Left cardiac atrium (tissue), 4 donors: Measurements from ENCODE around the gene EXOG. TPM values are rescaled to one million over a fixed set of nuclear protein-coding genes. Genes with fewer than 3 reads are reported as not detected.

Experiments used
- ATAC-seq, 2 donors: fragments of 200-7000 bp; cut with Tn5 transposase; one replicate each; pipeline ENCODE4 v1.9.1; 2020; ENCODE audit warnings: mild to moderate bottlenecking in 2 of 2, moderate library complexity in 2 of 2
- DNase-seq: peaks from one replicate; pipeline ENCODE4 v3.0.0-alpha.2; 2020
- intact Hi-C, 2 donors: fragments of 100-400 bp; cut with DNase I; formaldehyde crosslinking; loops; one replicate each; pipeline versions ENCODE4 v1.14.1 to v1.15.1; 2022 to 2023
- total RNA-seq, 2 donors: library from RNA; stranded (reverse); fragmentation: NEBNext Ultra II Directional; extraction: Animal tissue kit (Norgen Biotek cat#: 25700); gene quantifications; one replicate each; pipeline ENCODE4 v1.2.1, GENCODE V29; 2021
- donor health status: DM: no; HTN: yes; CAD: no.
- donor health status: DM: no; HTN: yes; CAD: no; lungs with severe emphysema.
- donor health status: DM: yes; HTN: yes; CAD: no.
- donor health status: Dilated cardiomyopathy.

EXOG gene
- total RNA-seq, 2 donors from 2014 or later: 17.8 to 20.5 TPM

DNA sequence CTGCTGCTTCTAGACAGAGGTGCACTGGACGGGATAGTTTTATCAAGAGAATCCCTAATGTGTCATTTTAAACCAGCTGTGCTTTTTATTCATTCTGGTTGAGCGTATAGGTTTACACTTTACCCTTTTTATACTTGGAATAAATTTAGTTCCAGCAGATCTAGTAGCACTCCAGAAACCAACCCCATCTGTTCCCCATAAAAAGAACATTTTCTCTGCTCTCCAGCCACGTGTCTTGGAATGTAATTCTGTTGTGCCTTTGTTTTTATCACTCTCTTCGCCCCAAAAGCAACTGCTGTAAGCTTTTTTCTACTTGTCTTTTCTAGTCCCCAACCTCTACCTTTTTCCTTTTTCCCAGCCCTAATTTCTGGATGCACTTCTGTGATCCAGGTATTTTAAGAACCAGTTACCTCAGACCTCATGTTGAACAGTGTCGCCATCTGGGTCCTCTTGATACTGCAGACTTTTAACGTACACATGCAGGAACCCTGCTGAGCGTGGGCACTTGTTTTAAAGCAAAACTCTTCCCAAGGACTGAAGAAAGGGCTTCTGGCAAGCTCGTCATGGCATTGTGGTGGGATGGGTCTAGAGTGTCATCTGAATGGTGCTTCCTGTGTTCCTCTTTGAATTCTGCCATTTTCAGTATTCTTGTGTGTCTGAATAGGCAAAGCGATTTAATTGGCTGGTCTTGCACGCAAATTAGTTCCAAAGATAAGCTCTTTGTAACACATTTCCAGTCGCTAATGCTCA lies 5.7 kb upstream of the EXOG start:
- DNase-seq: no peak
- no peak for ATAC-seq
- intact Hi-C loops: loop anchor here (10.0 kb wide), 2 partner anchors 164 to 354 kb away; no protein-coding TSS in a partner anchor

DNA sequence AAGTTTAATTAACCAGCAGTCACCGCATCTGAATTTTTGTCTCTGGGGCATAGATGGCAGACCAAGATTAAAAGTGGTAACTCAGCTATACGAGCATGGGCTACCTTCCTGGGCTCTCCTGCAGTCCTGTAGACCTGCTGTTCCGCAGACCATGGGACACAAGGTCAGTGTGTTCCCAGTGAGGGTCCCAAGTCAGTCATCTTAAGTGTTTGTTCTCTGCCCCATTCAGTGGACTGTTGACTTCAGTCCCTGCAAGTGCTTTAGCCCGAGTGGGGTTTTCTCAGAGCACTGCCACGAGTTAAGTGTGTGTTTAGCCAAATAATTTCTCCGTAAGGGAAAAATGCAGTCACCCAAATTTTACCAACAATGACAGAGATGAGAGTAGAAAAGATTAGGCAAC lies 4.9 kb upstream of the EXOG start:
- DNase-seq (no peak), ATAC-seq (no peak)
- intact Hi-C loops: loop anchor here (10.0 kb wide), 2 partner anchors 164 to 354 kb away; no protein-coding TSS in a partner anchor

DNA sequence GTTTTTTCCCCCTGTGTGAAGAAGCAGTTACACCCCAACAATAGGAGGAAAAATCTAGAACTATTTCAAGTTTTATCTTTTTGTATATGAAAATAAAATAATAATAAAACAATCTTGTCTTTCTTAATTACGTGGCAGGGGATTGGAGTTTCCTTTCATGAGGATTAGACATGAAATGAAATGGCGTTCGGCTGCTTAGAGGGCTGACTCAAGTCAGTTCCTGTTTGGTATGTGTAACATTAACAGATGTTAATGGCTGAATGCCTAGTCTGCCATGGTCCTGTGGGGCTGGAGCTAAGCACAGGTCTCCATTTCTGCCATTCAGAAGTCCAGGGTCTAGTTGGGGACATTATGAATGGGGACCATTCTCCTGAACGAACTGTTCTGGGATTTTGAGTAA lies 3.1 kb upstream of the EXOG start:
- DNase-seq: no peak
- intact Hi-C loops: loop anchor here (10.0 kb wide), 2 partner anchors 162 to 352 kb away; no protein-coding TSS in a partner anchor
- no peak for ATAC-seq

DNA sequence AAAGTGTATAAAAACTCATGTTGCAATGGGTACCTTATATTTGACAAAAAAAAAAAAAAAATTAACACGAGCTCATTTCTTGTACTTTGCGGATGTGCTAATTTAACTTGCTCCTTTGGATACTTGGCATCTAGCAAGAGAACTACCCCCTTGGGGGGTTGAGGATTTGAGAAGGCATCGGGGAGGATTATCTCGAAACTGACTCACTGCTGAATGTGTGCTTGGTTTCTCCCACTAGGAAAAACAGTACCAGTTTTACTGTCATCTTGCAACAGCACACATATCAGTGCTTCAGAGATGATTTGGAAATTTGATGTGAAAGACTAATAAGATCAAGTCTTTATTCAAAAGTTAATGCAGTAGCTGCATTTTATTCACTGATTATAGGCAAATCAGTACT lies 891 bp downstream of the EXOG start:
- peak in 1 of 2 donors; percentile 13 for ATAC-seq
- intact Hi-C loops: loop anchor here (10.0 kb wide), 2 partner anchors 158 to 348 kb away; no protein-coding TSS in a partner anchor
- no peak for DNase-seq

DNA sequence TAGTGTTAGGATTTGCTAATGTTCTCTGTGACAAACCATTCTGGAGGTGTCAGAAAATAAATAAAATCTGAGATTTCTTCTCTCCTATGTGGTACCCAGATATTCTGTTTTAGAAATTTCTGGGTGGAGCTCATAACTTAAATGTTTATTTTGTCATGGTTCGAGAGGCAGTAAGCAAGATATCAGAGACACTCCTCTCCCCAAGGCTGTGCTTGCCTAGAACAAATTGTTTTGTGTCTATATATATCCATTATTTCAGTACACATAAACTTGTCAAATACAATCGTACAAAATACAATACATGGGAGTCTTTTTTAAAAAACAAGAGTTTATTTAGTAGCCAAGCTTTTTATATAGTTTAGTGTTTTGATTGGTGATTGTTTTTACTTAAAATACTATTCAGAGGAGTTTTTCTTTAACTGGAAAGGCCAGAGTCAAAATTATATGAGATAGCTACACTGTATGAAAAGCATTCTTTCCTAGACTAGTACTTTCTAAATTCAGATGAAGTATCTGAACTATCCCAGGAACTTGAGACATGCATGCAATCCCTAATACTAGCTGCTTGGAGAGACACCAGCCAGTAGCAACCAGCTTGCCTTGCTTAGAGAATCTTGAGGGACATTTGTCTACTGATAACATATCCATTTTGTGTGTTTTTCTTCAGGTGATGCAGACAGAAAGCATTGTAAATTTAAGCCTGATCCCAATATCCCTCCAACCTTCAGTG lies 4.7 kb downstream of the EXOG start:
- DNase-seq (no peak), ATAC-seq (no peak)
- intact Hi-C loops: loop anchor here in 1 of 2 donors (2.0 kb wide), 1 partner anchor 150 kb away; no protein-coding TSS in a partner anchor

DNA sequence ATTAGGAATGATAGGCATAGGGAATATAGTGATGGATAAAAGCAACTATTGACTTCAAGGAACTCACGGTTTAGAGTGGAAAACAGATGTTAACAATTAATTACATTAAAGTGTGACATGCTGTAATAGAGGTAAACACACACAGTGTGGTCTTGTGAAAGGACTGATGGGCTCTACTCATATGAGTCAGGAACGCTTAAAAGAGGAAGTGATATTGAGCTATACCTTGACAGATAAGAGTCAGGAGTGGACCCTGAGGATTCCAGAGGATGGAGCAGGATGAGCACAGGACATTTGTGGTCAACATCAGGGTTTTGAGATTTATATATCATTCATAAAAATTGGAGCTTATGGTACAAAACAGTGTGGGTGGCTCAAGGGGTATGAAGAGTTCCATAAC lies 11.0 kb downstream of the EXOG start:
- no peak for ATAC-seq
- intact Hi-C loops: no loop called here
- no peak for DNase-seq

DNA sequence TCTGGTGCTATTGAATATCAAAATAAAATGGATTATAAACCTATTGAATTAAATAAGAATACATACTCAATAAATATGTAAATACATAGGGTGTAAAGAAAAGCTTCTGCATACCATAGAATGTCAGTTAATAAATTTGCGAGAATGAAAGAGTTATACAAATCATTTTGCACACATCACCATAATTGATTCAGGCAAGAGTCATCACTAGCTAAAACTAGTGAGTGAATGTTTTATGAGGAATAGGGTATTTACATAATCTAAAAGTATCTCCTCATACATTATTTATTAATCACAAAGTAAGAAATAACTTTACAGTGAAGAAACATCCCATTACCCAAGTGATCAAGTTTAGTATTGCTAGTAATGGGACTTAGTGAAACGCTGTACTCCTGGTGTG lies 13.6 kb downstream of the EXOG start:
- no peak for DNase-seq
- intact Hi-C loops: no loop called here
- no peak for ATAC-seq

DNA sequence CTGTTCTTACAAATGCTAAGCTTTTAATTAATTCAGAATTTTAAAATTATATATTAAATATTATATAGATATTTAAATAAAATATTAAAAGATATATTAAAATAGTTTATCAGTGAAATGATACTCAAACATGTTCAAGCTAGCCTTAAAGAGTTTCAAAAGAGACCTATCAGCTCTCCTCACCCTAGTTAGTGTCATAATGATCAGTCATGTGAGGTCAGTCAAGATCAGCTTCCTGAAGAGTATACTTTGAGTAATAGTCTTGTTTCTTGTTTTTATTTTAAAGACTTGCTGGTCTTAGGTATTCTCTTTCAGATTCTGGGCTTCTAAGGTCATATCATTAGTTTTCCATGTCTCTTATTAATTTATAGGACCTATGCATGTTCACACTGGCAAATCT lies 14.5 kb downstream of the EXOG start:
- no peak for DNase-seq
- intact Hi-C loops: no loop called here
- ATAC-seq: no peak

DNA sequence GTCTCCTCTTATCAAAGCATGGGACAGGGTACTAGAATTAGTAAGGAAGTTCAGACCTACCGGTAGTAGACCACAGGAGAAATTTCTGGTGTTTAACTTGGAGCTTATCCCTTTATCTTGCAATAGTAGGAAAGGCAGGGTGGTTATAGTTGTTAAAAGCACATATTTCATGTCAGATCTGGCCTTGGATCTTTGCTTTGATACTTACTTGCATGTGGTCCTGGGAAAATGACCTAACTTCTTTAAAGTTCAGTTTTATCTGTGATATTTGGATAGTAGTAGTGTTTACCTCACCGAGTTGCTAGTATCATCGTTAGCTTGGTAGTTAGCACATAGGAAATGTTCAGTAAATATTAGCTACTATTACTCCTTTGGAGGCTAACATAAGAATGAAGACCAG lies 15.4 kb downstream of the EXOG start:
- no peak for ATAC-seq
- intact Hi-C loops: no loop called here
- DNase-seq: no peak

DNA sequence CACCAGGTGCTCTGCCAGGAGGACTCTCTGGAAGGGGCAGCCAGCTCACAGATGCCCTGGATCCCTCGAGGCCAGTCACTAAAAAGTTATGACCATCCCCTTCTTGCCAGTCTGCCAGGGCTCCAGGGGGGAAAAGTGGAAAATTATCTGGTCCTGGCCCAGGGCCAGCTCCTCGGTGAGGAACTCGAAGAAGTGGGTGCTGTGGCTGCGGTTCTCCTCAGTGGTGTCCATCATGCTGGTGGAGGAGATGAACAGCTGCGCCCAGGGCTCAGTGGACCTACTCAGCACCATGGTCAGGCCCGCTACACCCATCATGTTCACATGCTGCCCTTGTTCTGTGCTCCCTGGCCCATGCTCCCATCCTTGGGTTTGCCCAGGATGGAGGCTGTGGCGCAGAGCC lies 19.2 kb downstream of the EXOG start:
- ATAC-seq (no peak), DNase-seq (no peak)
- intact Hi-C loops: no loop called here

DNA sequence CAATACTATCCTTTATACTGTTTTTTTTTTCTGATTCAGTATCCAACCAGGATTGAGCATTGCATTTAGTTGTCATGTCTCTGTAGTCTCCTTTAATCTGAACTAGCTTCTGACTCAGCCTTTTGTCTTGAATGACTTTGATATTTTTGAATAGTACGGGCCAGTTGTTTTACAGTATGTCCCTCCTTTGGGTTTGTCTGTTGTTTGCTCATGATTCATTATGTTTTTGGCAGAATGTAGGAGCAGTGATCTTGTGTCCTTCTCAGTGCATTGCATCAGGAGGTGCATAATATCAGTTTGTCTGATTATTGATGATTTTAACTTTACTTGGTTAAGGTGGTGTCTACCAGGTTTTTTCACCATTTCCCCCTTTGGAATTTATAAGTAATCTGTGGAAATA lies 20.5 kb downstream of the EXOG start:
- ATAC-seq: no peak
- intact Hi-C loops: no loop called here
- no peak for DNase-seq

DNA sequence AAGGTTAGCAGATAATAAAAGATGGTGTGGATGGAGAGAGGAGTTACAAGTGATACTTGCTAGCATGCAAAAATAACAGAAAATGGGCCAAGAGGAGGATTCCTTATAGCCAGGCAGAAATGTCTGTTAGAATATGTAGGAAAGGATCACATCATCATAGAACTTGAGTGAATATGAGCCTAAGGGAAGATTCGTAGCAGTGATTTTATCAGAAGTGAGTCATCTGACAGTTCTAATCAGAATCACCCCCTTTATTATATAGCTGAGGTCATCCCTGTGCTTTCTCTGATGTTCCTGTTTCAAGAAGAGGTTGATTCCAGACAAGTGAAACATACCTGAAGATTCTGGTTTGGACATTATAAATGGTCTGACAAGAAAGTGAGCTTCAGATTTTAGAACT lies 22.9 kb downstream of the EXOG start:
- no peak for DNase-seq
- intact Hi-C loops: no loop called here
- peak in 1 of 2 donors; percentile 44 for ATAC-seq

DNA sequence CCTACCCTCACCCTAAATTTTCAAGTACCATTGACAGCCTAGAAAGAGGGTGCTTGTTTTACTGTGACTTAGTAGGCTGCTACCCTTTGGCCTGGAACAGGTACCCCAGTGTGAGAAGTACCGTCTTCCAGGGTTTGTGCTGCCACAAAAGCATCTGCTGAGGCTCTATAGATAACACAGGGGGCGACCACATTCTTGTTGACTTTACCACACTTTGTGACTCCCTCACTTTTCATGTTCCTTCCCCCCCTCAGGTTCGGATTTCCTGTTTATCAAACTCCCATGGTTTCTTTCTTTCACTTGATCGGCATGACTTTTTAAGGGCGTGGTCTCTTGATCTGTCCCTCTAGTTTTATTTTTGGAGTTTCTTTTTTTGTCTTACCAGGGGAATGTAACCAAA lies 23.5 kb downstream of the EXOG start:
- ATAC-seq (no peak), DNase-seq (no peak)
- intact Hi-C loops: loop anchor here (2.0 to 10.0 kb wide), 3 partner anchors 128 to 325 kb away; partner anchors contain the start of gene SCN5A (in 1 of the 2)

DNA sequence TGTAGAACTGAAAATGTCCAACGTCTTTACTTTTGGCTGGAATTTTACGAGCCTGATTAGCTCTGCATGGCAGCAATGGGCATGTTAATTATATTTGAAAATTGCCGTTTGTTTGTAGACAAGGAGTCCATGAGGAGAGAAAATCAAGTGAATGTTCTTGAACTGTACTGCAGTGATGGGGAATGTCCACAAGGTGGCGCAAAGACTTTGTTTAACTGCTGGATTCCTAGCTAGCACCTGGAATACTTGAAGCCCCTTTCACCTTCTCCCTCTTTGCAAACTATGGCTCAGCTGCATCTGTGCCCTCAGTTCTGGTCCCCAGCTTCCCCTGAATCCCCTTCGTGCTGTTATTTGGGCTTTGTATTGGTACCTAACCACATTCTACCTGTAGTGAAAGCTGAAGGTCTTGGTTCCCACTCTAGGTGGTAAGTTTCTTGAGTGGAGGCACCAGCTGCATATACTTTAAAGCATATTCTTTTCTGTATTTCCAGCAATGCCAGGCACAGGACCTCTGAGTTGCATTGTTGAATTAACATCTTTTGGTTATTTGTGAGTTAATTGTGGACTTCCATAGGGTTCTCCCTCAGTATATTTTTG lies 25.3 kb downstream of the EXOG start:
- ATAC-seq (peak; percentile 65 to 72), DNase-seq (peak; percentile 49)
- intact Hi-C loops: loop anchor here (2.0 to 10.0 kb wide), 3 partner anchors 126 to 323 kb away; partner anchors contain the start of gene SCN5A (in 1 of the 2)

DNA sequence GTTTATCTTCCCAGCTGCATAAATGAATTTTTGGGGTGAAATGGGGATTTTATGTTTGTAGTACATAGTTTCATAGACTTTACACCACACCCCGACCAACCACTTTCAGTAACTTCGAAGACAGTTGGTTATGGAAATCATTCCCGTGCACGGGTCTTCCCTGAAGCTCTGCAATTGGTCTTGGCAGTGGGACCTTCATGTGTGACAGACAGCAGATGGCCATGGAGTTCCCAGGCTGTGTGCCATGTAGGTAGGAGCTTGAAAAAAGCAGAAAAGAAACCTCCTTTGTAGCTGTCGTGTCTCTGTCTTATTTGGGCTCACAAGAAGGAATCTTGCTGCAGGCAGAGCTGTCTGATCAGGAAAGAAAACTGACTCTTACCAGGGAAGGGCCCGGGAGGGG lies 25.9 kb downstream of the EXOG start:
- DNase-seq (no peak), ATAC-seq (peak; percentile 49 to 73)
- intact Hi-C loops: loop anchor here (5.0 to 10.0 kb wide), 2 partner anchors 125 to 323 kb away; partner anchors contain the start of gene SCN5A (in 1 of the 2)

DNA sequence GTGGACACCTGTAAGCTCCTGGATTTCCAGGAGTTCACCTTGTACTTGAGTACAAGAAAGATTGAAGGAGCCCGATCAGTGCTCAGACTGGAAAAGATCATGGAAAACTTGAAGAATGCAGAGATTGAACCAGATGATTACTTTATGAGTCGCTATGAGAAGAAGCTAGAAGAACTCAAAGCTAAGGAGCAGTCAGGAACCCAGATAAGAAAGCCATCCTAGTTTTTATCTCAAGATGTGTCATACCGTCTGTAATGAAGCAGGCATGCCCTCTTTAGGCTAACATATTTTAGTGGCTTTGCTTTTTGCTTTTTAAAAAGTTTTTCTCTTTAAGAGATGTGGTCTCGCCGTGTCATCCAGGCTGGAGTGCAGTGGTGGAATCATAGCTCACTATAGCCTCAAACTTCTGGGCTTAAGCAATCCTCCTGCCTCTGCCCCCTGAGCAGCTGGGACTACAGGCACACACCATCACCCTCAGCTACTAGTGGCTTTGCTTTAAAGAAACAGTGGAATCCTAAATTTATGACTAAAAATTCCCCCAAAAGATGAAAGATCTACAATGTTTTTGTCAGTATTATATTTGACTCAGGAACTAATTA lies 28.1 kb downstream of the EXOG start:
- ATAC-seq (no peak), DNase-seq (no peak)
- intact Hi-C loops: loop anchor here (5.0 to 10.0 kb wide), 2 partner anchors 123 to 321 kb away; partner anchors contain the start of gene SCN5A (in 1 of the 2)

DNA sequence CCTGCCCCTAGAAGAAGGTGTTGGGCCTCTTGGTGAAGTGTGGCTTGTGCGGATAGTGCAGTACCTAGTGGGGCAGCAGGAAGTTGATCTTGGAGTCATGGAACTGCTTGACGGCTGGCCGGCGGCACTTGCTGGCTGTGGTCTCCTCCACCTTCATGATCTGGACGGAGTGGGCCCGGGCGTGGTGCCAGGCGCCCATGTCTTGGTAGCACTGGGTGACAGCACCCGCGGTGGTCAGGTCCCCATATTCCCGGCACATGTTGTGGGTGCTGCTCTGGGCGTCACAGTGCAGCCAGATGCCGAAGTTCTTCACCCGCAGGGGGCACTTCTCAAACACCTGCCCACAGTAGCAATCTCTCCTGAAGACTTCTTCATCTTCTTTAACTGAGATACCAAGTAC lies 30.7 kb downstream of the EXOG start:
- DNase-seq: no peak
- intact Hi-C loops: loop anchor here in 1 of 2 donors (10.0 kb wide), 1 partner anchor 318 kb away; no protein-coding TSS in a partner anchor
- ATAC-seq: no peak

DNA sequence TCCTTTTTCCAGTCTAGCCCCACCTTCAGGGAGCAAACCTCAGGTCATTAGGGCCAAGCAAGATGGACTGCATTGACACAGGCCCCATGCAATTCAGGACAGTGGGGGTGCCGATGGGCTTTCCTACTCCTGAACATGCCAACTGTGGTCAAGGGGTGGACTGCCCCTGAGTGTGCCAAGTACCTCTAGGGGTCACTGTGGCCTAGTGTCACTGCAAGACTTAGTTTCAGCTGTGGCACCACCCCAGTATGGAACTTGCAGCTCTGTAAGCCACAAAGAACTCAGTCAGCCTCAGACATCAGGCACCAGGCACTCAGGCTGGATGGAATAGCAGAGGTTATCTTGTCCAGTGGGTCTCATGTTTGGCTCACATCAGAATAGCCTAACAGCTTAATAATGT lies 32.3 kb downstream of the EXOG start:
- DNase-seq (no peak), ATAC-seq (peak; percentile 12 to 13)
- intact Hi-C loops: loop anchor here in 1 of 2 donors (10.0 kb wide), 1 partner anchor 316 kb away; no protein-coding TSS in a partner anchor

DNA sequence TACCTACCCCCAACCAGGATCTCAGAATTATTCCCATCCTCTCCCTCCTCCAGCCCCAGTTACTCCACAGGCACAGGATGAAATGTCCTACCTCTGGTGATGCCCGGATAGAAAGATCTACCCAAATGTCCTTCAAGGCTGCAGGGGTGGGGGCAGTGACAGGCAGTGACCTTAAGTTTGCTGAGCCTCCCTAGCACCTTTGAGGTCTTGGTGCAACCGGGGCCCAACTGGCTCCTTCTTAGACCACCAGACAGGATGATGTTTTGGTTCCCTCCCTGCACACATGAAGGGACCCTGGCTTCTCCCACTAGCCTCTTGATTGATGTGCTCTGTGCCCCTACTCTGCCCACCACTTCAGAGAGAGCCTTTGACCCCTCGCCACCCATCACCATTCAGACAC lies 36.4 kb downstream of the EXOG start:
- ATAC-seq (no peak), DNase-seq (no peak)
- intact Hi-C loops: loop anchor here in 1 of 2 donors (10.0 kb wide), 1 partner anchor 192 kb away; no protein-coding TSS in a partner anchor
